Measurements from ENCODE around the gene SLC12A7.

Gene SLC12A7

DNA sequence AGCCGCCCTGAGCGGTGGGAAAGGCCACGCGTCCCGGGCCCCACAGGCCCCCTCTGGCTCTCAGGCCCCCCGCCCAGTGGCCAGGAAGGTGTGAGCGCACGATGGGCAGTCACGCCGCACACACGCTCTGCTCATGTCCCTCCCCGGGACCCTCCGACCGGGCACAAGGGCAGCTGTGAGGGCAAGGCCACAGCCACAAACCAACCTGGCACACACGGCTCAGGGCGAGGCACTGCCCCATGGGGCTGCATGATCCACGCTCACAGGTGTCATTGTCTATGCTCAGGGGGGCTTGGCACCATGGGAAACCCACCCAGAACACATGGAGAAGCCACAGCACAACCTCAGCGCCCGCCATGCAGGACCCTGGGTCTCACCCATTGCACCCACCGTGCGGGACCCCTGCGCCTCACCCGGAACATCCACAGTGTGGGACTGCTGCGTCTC, 51.3 kb downstream of the SLC12A7 start:
- DNase-seq = no peak

DNA sequence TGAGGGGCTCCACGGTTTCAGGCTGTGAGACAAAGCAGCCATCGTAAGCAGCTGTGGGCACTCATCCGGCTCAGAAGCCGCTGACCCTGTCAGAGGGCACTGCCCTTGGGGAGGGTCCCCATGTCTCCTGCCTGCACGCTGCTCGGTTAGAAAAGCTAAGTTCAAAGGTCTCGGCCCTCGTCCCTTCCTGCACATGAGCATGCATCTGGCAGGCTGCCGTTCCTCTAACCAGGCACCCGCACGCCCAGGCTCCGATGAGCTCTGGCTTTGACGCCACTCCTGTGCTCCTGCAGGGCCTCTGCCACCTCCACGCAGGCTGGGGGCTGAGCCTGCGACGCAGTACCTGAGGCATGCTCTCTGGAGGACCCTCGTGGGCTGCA, 52.0 kb downstream of the SLC12A7 start:
- DNase-seq = no peak

DNA sequence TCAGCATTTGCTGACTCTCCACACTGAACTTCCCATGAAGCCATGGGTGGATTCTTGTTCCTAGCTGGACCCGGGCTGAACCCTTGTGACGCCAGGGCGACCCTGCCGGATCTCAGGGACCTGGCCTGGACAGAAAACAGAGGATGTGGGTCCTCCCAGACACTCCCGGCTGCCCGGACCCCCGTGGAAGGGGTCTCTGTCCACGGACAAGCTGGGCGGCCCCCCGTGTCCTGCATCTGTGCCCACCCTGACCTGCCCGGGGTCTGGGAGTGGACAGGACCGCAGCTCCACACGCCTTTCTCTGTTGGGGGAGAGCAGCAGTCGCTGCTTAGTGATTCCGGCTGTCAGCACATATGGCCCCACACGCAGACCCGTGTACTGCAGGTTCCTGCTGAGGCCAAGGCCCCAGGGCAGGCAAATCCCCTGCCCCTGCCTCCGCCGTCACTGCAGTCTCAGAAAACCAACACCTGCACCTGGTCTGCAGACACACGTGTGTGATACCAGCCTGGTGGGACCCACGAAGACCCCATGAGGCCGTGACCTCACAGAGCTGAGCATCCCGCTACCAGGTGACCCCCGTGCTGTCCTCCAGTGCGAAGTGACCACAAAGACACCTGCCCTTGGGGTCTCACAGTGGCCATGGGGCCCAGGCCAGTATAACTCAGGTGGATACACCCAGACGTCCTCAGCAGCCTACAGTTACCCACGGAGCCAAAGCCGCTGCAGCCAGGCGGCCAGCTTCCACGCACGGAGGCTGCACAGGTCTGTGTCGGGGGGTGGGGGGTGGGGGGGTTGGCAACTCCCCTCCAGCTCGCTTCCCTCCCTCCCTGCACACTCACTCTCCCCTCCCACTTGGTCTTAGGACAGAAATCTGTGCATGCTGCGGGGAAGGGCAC, 52.6 kb downstream of the SLC12A7 start:
- DNase-seq = no peak

DNA sequence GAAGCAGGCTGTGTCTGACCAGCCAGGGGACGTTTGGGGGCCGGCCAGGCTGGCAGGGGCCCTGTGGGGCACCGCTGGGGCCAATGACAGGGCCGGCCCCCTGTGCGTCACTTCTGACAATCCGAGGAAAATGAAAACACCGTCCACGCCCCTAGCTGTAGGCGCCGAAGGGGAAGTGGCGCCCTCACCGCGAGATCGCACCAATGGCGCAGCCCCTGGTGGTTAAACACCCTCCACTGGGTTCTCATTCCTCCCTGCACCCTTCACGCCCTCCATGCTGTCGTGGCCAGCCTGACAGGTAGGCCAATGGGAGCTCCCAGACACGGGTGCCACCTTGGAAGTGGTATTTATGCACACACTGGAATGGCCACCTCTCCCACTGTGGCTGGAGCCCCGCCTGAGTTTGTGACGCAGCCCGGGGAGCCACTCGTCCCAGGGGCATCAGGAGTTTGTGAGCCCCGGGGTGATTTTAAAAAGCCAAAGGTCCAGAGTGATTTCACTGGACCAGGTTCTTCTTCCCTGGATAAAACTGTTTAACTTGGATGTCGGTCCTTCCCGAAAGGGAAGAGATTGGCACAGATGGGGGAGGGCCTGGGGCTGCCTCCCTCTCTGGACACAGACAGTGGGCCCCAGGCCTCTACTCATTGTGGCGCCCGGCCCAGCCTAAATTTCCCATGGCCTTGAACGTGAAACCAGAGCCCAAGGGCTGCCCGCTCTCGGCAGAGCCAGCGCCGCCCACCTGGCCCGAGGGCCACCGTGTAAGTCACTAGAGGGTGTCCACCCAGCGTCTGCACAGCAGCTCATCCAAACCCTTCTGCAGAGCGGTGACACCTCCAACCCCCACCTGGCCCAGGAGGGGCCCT, 53.5 kb downstream of the SLC12A7 start:
- DNase-seq = no peak

DNA sequence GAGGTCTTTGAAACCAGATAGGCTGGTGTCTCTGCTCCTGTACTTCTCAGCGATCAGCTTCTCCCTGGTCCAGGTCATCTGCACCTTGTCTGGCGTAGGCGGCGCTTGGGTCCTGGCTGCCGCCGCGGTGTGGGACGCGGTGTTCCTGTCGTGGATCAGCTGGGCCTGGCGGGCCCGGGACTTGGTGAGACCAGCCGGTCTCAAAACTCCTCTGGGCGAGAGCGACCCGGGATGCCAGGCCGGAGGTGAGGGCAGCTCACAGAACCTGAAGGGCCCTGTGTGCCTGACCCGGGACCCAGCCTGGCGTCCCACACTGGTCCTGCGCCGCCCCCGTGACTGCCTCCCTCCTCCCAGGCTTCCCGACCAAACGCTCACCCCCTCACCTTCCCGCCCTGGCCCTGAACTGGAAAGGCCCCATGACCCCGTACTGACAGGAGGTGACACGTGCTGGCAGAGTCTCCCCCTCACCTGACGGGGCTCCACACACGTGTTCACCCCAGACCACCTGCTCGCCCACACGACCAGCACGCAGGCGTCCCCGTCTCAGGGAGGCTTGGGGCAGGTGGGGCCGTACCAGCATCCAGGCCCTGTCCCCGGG, 54.3 kb downstream of the SLC12A7 start:
- no peak for DNase-seq

DNA sequence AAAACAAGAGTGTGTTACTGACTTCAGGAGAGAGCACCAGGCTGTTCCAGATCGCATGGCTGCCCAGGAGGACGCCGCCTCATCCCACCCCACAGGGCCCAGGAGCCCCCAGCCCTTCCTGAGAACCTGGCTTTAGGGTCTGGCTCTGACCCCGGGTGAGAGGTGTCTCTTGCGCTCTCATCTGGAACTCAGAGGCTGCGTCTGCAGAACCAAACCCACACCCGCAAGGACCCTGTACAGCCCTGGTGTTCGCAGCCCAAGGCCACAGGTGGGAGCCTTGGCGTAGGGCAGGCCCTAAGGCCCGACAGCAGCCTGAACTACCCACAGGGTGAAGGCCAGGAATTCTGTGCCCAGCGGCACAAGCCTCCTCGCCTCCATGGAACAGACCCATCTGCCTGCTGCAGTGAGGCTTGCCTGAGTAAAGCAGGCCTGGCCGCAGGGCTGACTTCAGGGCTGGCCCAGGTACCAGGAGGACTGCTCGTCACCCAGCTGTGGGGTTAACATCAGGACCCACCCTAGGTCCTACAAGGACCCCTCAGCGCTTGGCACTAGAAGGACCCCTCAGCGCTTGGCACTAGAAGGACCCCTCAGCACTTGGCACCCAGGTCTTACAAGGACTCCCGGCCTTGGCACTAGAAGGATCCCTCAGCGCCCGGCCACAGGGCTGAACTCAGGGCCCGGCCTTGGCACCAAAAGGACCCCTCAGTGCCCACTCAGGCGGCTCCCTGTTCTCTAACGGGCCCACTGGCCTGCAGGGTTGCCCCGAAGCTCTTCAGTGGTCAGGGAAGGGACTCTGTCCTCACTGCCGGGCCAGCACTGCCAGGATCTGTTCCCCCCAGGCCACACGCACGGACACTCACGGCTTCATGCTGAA, 55.0 kb downstream of the SLC12A7 start:
- DNase-seq = no peak

DNA sequence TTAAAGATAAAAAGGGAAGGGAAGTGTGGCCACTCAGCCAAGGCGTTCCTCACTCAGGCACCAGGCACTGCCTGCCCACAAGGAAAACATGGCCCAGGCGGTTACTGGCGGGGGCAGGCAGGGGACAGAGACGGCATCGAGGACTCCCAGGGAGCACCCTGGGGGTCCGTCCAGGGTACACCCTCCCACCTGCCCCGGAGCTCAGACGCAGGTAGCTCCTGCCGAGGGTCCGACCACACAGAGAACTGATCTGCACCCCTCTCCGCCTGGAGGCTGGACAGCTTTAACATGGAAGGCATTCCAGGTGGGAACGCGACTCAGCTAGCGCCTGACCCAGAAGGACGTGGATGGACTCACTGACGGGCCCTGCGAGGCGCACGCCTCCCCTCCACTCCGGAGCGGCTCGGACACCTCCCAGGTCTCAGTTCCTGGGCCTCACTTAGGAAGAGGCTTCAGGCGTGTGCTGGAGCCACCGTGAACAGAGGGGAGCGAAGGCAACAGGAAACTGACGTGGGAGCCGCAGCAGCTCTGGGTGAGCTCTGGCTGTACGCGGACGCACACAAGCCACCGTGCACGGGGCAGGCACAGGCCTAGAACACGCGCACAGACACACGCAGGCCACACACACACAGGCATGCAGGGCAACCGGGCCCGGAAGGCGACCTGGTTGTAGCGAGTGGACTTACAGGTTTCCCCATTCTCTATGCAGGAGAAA, 55.8 kb downstream of the SLC12A7 start:
- no peak for DNase-seq

DNA sequence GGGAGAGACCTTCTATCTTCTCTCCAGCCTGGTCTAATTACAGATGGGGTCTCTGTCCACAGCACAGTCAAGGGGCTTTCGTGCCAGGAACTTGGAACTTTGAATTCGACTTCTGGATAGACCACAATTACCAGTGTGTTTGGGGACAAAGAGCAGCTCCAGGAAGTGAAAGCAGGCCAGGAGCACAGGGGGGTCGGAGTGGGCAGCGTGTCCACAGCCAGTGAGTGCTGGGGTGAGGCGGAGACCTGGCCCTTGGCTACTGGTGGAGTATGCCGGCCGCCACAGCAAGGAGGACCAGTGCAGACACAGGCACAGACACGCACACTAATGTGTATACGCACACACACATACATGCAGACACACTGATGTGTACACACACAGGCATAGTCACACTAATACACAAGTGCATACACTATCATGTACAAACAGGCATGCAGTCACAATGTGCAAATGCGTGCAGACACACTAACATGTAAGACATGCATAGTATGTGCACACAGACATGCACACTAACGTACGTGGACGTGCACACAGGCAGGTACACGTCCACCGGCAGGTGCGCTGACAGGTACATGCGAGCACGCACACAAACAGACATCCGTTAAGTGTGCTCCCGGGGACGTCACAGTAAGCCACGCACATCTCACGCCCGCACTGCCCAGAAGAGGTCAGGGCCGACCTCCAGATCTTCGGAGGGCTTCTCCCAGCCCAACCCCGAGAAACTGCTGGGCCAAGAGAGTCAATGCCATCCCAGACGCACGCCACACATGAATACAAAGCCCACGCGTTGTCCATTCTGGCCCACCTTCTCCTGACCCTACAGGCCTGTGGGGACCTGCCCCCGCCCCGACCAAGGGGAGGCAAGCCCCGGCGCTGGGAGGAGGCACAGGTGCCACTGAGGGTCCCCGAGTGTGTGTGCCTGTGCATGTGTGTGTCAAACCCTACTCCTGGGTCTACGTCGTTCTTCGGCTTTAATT, 56.8 kb downstream of the SLC12A7 start:
- no peak for DNase-seq

DNA sequence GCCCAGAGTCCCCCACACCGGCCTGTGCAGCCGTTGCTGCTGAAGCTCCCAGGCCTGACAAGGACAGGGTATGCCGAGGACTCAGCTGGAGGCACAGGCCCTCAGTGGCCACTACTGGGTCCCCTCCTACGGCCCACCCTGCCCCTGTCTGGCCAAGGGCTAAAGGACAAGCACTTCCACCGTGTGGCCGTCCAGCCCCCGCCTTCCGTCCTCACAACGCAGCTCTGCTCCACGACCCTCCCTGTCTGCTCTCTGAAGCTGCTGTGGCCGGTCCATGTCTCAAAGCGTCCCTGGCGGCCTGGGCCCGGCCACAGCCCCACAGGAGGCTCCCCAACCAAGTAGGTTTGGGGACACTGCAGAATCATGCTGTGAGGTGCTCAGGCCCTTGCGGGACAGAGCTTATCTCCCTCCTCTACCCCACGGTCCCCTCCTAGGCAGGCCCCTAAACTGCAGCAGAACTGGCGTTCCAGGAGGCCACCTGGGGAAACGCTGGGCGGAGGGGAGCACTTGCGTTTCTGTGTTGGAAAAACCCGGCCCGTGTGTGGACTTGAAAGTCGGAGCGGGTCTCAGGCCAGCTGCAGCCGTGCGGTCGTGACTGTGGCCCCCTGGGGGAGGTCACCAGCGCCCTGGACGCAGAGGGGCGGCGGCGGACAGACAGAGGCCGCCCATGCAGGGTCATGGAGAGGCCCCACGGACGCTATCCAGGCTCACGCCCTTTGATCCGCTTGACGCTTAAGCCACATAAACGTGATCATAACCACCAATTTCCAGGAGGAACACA, 57.7 kb downstream of the SLC12A7 start:
- no peak for DNase-seq

DNA sequence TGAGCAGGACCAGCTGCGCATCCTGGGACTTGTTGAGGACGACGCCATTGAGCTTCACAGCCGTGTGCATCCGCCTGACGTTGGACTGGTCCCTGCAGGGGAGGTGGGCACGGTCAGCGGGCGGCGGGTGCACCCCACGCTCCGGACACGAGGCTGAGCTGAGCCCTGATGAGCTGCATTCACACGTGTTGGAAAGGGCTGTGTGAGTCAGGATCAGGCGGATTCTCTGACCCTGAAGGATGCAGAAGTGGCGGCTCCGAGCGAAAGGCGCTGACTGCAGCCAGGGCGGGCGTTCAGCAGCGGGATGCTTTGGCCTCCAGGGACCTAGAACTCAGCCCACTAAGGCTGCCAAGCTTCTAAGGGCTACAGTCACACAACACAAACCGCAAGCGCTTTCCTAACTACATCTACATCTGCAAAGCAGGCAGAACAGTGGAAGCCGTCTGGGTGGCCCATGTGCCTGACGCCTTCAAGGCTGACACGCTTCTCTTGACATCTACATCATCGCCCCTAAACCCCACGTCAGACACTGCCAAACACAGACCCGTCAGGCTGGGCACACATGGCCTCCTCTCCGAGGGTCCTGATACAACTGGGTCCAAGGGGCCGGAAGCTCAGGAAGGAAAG, 58.4 kb downstream of the SLC12A7 start:
- DNase-seq = no peak

DNA sequence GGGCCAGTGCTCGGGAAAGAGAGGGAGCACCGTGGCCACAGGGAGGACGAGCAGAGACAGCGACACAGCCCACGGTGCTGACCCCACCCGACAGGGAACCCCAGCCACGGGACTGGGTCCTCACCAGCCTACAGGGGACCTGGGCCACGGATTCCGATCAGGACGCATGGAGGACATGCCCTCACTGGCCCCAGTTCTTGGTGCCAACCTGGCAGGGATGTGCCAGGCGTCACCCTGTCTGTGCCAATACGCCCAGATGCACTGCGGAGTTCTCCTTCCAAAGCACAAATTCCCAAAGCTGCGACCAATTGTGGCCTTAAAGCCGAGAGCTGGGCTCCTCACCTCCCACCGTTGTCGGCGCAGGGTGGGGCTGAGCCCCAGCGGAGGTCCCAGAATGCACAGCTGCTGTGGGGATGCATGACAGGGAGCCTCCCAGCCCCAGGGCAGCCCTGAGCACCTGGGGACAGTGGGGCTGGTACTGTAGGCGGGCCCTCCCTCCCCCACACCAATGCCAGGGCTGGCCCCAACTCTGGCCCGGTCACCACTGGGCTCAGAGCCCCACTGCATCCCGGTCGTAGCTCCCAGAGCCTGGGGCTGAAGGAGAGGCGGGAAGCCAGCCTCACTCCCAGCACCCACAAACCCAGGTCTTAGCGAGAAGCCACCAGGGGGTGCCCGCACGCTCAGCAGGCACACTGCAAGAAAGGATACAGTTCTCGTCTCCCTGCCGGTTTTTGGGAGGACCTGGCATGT, 59.0 kb downstream of the SLC12A7 start:
- no peak for DNase-seq

DNA sequence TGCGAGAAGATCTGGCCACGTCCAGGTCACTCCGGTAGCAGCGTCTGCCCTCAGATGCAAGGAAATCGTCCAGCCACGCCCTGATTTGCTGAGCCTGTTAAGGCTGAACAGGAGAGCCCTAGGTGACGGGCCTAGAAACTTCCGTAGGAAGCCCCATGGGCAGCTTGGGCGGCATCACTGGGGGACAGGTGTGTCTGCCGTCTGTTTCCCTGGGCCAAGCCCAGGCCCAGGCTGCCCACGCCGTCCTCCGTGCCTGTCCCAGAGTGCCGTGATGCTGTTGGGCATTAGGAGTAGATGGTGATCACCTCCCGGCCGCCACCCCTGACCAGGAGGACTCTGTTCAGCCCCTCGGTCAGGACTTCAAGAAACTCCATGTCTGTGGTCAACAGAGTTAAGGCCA, 59.8 kb downstream of the SLC12A7 start:
- DNase-seq = no peak

DNA sequence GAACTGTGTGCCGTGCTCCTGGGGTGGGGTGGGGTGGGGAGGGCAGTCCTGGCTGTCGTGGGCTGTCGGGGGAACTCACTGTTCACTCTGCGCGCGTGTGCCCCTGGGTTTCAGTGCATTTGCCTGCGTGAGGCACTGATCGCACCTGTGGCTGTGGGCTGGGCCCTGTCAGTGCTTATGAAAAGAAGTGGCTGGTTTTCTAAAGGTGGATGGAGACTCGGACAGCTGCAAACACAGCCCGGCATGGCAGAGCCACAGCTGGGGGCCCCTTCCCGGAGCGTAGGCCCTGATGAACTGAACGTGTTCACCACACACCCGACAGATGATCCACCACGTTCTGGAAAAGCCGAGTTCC, 60.5 kb downstream of the SLC12A7 start:
- DNase-seq = no peak

DNA sequence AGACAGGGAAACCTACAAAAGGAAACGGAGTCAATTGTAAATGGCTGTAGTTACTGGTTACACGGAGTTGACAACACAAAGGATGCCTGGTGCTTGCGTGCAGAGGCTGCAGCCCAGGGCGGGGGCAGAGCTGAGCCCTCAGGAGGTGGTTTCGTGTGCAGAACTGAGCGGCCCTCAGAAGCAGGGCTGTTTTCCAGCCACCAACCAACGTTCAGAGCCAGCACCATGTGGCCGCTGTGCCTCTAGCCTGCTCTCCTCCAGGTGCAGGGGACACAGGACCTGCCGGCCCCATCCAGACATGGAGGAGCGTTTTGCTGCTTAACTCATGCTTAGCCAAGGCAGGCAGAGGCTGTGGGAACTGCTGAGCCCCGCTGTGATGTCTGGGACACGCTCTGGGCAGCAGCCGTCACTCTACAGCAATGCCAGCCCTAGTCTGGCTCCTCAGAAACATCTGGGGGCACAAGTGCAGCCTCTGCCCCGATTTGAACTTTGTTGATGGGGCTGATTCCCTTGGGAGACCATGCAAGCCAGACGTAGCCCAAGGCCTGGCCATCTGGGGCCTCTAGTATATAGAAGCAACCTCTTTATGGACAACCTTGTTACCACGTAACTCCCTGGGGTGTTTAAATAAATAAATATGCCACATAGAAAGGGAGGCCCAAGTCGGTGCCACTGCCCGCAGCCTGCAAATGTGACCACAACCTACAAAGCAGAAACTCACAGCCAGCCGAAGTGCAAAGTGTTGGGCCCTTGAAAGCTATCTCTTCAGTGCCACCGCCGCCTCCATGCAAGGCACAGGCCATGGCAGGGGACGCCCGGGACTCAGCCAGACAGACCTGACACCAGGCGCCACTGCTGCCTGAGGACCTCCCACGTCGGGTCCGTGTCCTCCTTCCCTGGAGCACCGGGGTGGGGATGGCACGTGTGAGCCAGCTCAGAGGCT, 61.2 kb downstream of the SLC12A7 start:
- no peak for DNase-seq

DNA sequence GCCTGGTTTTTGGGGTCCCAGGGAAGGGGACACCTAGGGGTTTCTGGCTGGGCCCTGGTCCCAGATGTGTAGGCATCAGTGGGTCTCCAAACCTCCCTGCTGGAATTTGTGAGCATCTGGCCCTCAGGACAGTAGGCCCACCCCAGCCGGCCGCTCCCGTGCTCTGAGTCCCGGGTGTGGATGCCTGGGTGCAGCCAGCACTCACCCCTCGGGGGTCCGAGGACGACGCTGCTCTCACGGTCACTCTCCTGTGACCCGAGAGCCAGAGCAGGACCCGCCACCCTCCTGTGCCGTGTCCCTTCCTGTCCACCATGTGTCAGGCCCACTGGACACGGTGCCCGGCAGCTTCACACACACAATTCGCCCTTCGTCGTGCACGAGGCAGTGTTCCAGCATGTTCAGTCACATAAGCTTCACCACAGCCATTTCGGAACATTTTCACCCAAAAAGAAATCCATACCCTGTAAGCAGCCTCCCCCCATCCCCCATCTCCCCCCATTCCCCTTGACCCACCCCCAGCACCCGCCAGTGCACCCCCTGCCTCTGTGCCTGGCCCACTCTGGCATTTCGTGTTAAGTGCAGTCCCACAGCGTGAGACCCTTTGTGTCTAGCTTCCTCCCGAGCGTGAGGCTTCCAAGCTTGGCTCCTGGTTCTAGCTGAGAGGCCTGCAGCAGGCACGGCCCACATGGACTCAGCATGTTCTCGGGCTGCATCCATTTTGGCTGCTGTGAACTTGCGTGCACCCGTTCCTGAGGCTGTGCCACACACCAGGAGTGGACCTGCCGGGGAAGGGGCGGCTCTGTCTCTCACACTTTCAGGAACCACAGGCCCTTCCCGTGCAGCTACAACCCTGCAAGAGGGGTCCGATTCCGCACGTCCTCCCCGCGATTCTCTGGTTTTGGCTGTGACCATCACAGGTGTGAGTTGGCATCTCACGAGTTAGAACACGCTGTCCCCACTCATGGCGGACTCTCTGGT, 62.7 kb downstream of the SLC12A7 start:
- no peak for DNase-seq

DNA sequence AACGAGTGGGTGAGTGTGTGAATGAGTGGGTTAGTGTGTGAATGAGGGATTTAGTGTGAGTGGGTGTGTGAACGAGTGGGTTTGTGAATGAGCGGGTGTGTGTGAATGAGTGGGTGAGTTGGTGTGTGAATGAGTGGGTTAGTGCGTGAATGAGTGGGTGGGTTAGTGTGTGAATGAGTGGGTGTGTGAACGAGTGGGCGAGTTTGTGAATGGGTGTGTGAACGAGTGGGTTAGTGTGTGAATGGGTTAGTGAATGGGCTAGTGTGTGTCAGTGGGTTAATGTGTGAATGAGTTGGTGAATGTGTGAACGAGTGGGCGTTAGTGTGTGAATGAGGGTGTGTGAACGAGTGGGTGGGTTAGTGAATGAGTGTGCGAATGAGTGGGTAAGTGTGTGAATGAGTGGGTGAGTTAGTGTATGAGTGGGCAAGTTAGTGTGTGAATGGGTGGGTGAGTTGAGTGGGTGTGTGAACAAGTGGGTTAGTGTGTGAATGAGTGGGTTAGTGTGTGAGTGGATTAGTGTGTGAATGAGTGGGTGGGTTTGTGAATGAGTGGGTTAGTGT, 63.6 kb downstream of the SLC12A7 start:
- DNase-seq = no peak

Measured in NCI-H1930 (cell line).